ENCODE data around the gene TMEM63A. TPM values are rescaled to one million over a fixed set of nuclear protein-coding genes. Genes with fewer than 3 reads are reported as not detected.

The TMEM63A gene
- total and polyA plus RNA-seq, 10 of the 15 experiments (the other 5 are each of a cell fraction or from before 2014, with no cell fraction given): 1.3 to 33.5 (median 15.2) TPM

GRCh38 chr1:225809842-225810578, 72.2 kb downstream of the TMEM63A start, which contains the start of gene EPHX1 (continued):
- TF ChIP-seq CTCF (IDR thresholded peaks at IDR 0.05 in 2 of 3, conservative IDR thresholded peaks at IDR 0.05 in 1 of 3; ENCODE audit: control insufficient read depth in 2 of 3, extremely low read depth in 1 of 3, insufficient read depth in 1 of 3, low read depth in 3 of 3, low read length in 3 of 3) (peak; percentile 9 to 28 (median 26); a peak in 3 of 6 replicates), RAD21 (IDR thresholded peaks at IDR 0.05; ENCODE audit: insufficient read depth, low read depth, low read length) (peak; percentile 20; the same call in 1 of the 2 replicates), POLR2A (IDR thresholded peaks at IDR 0.05; ENCODE audit: low read depth, low read length) (peak; percentile 68)

- 41% methylated on average over 5 of the region's 5 CpGs for WGBS (ENCODE audit: insufficient coverage, insufficient replicate concordance, low lambda C conversion rate, missing lambda C conversion rate)
- Histone ChIP-seq H3K27ac (ENCODE audit: control insufficient read depth, insufficient read depth) (no peak overlapping the region), H3K9ac (ENCODE audit: control insufficient read depth, insufficient read depth, low read length) (no peak overlapping the region), H3K36me3 (ENCODE audit: control insufficient read depth in 2 of 2, insufficient read depth in 2 of 2, low read length in 1 of 2) (no peaks in the 10 kb centered on the region), H3K4me2 (ENCODE audit: control insufficient read depth, insufficient read depth) (no peak overlapping the region), H3K79me2 (ENCODE audit: control insufficient read depth, insufficient read depth, low read length) (no peaks in the 10 kb centered on the region), H3K4me1 (ENCODE audit: control insufficient read depth, insufficient read depth, low read length) (no peaks in the 10 kb centered on the region), H3K9me3 (replicated peaks; ENCODE audit: control insufficient read depth, insufficient read depth, low read length) (no peaks in the 10 kb centered on the region), H4K20me1 (ENCODE audit: control insufficient read depth, insufficient read depth) (no peaks in the 10 kb centered on the region), H2AFZ (ENCODE audit: control insufficient read depth, low read depth, low read length) (no peak overlapping the region), H3K4me3 (no peak overlapping the region), H3K27me3 (replicated peaks in 1 of 2; ENCODE audit: control insufficient read depth in 2 of 2, insufficient read depth in 2 of 2, low read length in 1 of 2) (no peaks in the 10 kb centered on the region)
- ChIA-PET CTCF (no interaction called here), POLR2A (interaction anchor here (0.6 kb wide), 1 partner anchor 27 kb away, joined by 3 read pairs; no protein-coding TSS in a partner anchor), SMC1A (ENCODE audit: uncharacterized antibody, unreplicated experiment) (no interaction called here), RAD21 (ENCODE audit: unreplicated experiment) (no interaction called here)
- intact Hi-C loops (cut with micrococcal nuclease; ENCODE audit: unreplicated experiment) (no loop called here), in situ Hi-C loops (cut with MboI) (no loop called here)
- no peak for TF ChIP-seq KDM1A (IDR thresholded peaks at IDR 0.05; ENCODE audit: borderline replicate concordance)
- no peak for TF ChIP-seq RAD21 (IDR thresholded peaks at IDR 0.05; ENCODE audit: insufficient read depth, low read depth, low read length)
- TF ChIP-seq CEBPZ (IDR thresholded peaks at IDR 0.05; ENCODE audit: low read depth, low read length): no peak
- TF ChIP-seq, protein P1, sequence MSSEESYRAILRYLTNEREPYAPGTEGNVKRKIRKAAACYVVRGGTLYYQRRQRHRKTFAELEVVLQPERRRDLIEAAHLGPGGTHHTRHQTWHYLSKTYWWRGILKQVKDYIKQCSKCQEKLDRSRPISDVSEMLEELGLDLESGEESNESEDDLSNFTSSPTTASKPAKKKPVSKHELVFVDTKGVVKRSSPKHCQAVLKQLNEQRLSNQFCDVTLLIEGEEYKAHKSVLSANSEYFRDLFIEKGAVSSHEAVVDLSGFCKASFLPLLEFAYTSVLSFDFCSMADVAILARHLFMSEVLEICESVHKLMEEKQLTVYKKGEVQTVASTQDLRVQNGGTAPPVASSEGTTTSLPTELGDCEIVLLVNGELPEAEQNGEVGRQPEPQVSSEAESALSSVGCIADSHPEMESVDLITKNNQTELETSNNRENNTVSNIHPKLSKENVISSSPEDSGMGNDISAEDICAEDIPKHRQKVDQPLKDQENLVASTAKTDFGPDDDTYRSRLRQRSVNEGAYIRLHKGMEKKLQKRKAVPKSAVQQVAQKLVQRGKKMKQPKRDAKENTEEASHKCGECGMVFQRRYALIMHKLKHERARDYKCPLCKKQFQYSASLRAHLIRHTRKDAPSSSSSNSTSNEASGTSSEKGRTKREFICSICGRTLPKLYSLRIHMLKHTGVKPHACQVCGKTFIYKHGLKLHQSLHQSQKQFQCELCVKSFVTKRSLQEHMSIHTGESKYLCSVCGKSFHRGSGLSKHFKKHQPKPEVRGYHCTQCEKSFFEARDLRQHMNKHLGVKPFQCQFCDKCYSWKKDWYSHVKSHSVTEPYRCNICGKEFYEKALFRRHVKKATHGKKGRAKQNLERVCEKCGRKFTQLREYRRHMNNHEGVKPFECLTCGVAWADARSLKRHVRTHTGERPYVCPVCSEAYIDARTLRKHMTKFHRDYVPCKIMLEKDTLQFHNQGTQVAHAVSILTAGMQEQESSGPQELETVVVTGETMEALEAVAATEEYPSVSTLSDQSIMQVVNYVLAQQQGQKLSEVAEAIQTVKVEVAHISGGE (CRISPR knock-in tag; IDR thresholded peaks at IDR 0.05): no peak
- TF ChIP-seq SP1 (IDR thresholded peaks at IDR 0.05; ENCODE audit: low read depth, low read length): no peak
- no peak for TF ChIP-seq CHD4 (IDR thresholded peaks at IDR 0.05)
- TF ChIP-seq NRF1 (conservative IDR thresholded peaks at IDR 0.05; ENCODE audit: low read depth, low read length): no peak
- no peak for TF ChIP-seq CREB1 (IDR thresholded peaks at IDR 0.05; ENCODE audit: low read depth)
- no peak for TF ChIP-seq SIN3A (IDR thresholded peaks at IDR 0.05; ENCODE audit: low read depth, low read length)
- no peak for FAIRE-seq
- DNase-seq (ENCODE audit: low read depth, low spot score): no peak
- ATAC-seq: no peak
- no TSS peak for BruUV-seq (replicated peaks)
Measured at GRCh38 chr1:225808136-225808535, 74.0 kb downstream of the TMEM63A start.
